ENCODE measurements around the gene TRIM44.

Gene TRIM44

DNA sequence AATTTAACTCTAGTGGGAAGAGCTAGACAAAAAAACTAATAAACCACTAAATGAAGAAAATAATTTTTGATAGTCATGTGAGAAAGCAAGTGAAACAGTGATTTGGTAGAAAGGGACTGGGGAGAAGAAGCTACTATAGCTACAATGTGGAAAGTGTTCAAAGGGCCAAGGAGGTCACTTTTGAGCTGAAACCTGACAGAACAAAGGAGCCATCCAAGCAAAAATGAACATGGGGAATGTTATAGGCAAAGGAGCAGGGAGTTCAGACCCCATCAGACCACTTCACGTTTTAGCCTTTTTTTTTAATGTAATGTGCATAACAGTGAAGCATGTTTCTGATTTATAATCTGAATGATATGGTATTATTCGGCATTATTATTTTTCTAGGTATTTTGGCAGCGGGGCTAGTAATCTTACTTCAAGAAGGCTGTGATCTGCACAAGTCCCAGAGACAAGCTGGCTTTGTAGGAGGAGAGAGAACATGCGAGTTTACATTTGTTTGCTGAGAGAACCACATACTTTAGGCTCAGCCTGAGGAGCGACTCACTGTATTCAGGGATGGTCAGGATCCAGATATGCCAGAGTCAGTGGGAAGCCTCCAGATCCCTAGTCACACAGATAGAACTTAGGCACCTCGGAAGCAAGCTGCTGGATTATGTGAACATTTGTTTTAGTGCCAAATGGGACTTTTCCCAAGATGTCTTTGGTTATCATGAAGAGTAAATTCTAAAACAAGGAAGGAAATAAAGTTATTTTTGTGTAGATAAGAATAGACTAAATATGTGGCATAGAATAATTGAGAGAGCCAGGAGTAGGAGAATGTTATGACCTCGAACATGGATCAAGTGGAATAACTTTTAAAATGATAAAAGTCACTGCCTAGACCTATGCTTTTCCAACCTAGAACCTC is 118.6 kb downstream of the TRIM44 start:
- H3K27ac ChIP-seq: no peak overlapping the region
- no peak overlapping the region for H3K4me3 ChIP-seq

DNA sequence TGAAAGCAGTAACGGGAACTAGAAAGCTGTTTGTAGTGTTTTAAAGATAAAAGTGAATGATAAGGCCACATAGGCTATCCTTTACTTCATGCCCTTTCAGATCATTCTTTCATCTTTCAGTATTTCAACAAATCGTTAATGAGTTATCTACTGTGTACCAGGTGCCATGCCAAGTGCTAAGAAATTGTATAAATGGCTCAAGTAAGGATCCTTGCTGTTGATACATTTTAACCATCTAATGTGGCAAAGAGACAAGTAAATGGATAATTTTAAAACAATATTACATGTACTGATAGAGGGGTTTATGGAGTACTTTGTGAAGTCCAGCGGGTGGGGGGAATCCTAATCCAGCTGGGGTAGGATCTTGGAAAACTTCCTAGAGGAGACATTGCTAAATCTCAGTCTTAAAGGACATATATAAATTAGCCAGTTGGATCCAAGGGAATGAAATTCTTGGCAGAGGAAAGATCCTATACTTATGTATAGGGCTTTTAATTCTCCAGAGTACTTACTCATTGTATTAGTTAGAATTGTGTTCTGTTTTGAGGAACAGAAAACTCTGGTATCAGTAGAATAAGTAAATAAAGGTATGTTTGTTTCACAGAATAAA is 119.4 kb downstream of the TRIM44 start:
- H3K27ac ChIP-seq: no peak overlapping the region

DNA sequence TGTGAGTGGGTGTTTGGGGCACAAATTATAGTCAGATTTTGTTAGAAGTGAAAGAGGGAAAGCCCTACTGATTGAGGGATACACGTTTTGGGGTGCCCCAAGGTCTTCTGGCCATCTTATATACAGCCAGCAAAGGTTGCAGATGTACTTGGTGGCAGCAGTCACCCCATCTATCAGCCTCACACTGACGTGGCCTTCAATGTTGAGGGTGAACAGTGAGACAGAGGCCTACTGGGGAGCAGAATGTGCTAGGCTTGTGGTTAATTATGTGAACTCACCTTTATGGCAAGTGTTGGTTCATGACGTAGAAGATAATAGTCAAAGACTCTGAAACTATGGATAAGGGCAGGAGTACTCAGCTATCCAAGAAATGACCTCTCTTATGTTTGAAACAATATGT is 121.2 kb downstream of the TRIM44 start:
- Histone ChIP-seq H3K4me3 (no peak overlapping the region), H3K27ac (no peak overlapping the region)

More for the DNA sequence above, 119.4 kb downstream of the TRIM44 start:
- no peak overlapping the region for H3K4me3 ChIP-seq

DNA sequence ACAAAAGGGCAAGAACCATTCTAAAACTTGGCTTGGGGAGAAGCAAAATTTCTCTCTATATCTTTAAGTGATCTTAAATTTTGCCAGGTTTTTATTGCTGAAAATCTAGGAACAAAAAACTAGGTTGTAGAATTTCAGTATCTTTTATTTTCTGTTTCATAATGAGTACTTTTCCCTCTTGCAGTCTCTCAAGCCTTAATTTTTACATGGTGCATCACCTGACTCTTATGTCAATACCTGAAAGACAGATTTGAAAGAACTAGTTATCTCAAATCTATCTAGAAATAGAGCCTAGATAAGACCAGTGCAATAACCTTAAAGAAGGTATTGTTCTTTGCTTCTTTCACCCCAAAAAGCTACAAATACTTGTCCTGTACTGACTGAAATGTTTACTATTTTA is 122.1 kb downstream of the TRIM44 start:
- Histone ChIP-seq H3K4me3 (no peak overlapping the region), H3K27ac (no peak overlapping the region)

- Histone ChIP-seq H3K27ac (no peak overlapping the region), H3K4me3 (no peak overlapping the region)
These were observed 123.0 kb downstream of the TRIM44 start for GRCh38 chr11:35785287-35786167.

- Histone ChIP-seq H3K27ac (no peak overlapping the region), H3K4me3 (no peak overlapping the region)
These were observed 123.6 kb downstream of the TRIM44 start for GRCh38 chr11:35786188-35786587.

- H3K27ac ChIP-seq: peak overlapping the region in 1 of 21 experiments; percentile 50
- H3K4me3 ChIP-seq: no peak overlapping the region
These were observed 124.5 kb downstream of the TRIM44 start for GRCh38 chr11:35787013-35787504.

DNA sequence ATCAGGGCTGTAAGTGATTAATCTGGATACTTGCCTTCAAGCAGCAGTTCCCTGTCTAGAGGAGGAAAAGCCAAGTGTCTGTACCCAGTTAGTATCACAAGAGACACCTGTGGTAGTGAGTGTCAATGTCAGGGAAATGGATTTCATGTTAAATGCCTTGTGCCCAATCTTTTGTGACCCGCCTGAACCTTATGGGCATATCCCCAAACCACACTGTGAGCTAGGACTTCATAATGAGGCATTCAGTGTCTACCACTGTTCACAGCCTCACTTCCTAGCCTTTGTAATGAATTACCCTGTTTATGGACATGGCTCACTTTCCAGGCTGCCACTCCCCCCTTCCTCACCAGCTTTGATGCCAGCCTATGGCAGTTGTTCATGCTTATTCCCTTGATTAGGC is 125.1 kb downstream of the TRIM44 start:
- no peak overlapping the region for H3K4me3 ChIP-seq
- H3K27ac ChIP-seq: no peak overlapping the region

DNA sequence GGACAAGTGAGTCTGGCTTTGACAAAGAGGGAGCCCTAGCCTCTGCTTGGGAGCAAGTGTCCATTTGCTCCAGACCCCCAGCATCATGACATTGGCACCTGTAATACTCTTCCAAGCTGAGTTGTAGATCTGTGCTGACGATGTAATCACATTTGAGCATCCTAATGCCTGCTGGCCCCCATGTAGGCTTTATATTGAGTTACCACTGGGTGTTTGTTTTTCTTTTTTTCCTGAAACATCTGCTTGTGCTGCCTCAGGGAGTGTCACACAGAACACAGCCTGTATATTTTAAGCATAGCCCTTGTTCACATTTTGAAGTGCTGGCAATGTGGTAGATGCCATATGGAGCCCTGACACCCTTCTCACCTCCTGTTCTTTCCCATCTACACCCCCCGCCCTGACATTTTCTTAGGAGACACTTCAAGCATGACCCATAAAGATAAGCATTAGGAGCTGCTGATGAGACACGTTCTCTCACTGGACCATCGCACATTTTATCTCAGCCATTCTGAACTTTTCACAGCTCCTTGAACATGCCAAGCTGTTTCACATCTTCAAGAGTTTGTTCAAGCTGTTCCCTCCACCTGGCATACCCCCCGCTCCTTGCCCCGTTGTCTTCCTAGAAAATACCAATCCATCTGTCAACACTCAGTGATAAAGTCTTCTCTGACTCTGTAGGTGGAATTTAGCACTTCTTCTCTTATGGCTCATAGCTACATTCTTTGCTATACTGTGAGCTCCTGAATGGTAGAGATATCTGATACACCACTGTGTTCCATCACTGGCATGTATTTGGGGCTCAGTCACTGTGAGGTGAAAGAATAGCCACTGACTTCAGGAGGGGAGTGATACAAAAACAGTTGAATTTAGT is 128.7 kb downstream of the TRIM44 start:
- Histone ChIP-seq H3K27ac (no peak overlapping the region), H3K4me3 (no peak overlapping the region)

DNA sequence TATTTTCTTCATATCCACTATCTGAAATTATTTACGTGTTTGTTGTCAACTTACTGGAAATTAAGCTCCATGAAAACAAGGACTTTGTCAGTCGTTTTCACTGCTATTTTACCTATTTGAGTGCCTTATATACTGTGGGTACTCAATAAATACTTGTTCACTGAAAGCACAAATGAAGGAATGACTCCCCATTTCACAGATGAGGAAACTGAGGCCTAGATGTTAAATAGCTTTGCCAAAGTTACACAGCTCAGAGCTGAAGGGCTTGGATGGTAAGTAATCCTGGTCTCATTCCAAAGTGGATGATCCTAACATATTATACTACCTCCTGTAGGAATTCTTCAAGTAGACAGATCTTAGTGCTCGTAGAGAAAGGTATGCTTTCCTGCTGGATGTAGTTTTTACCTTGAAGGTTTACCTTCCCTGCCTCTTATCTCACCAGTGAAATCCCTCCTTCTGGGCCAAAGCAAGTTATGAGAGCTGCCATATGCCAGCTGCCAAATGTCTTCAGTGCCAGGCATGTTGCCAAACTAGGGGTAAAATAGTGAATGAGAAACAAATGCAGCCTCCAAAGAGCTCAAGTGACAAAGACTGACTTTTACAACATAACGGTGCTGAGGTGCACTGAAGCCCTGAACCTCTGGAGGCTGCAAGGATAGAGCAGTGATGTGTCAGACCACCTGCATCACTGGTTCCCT is 129.7 kb downstream of the TRIM44 start:
- Histone ChIP-seq H3K27ac (no peak overlapping the region), H3K4me3 (no peak overlapping the region)

DNA sequence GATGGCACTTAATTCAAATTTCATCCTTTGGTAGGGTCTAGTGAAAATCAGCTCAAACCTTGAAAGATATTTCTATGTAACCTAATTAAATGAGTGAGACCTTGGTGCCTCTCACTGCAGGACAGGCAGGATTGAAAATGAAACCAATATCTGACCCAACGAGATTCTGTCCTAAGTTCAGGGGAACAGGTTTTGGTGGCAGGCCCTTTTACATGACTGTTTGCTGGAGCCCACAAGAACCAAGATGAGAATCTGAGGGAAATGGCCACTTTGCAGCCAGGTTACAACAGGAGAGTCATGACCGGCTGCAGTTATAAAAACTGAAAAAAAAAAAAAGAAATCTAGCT is 130.2 kb downstream of the TRIM44 start:
- H3K4me3 ChIP-seq: no peak overlapping the region
- no peak overlapping the region for H3K27ac ChIP-seq

DNA sequence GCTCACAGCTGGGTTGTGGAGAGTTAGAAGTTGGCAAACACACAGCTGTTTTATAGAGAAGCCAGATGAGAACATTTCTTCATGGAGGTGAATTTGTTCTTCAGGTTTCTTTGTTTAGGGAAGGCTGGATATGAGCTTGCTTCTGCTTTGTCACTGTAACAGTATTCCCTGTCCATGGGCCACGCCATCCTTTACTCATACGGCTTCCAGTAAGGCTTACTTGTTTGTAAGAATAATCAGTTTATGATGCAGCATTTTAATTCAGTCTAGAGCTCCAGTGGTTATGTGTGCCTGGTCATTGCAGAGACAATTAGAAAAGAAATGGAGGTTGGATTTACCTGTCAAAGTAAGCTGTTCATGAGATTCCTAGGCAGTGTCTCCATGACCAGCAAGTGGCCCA is 131.8 kb downstream of the TRIM44 start:
- Histone ChIP-seq H3K4me3 (no peak overlapping the region), H3K27ac (no peak overlapping the region)

- Histone ChIP-seq H3K4me3 (no peak overlapping the region), H3K27ac (no peak overlapping the region)
These were observed 132.3 kb downstream of the TRIM44 start for GRCh38 chr11:35794850-35795249.

GRCh38 chr11:35796562-35796961 is 134.0 kb downstream of the TRIM44 start:
- Histone ChIP-seq H3K27ac (no peak overlapping the region), H3K4me3 (no peak overlapping the region)

- no peak overlapping the region for H3K27ac ChIP-seq
- H3K4me3 ChIP-seq: no peak overlapping the region
These were observed 135.8 kb downstream of the TRIM44 start for GRCh38 chr11:35798423-35798822.

GRCh38 chr11:35798983-35799382 is 136.4 kb downstream of the TRIM44 start:
- H3K4me3 ChIP-seq: no peak overlapping the region
- peak overlapping the region in 2 of 21 experiments; percentile 6 to 22 for H3K27ac ChIP-seq

- H3K4me3 ChIP-seq: no peak overlapping the region
- peak overlapping the region in 2 of 21 experiments; percentile 5 to 22 for H3K27ac ChIP-seq
These were observed 137.1 kb downstream of the TRIM44 start for GRCh38 chr11:35799655-35800054.
